Testis (tissue), 2 donors: Measurements from ENCODE around the gene RNASE1.

ENCODE experiments used
- POLR2A ChIP-seq: fragments of 450-650 bp; IDR thresholded peaks from one replicate; pipeline ENCODE4 v1.6.1; 2017; ENCODE audit warnings: antibody characterized with exemption, mild to moderate bottlenecking, moderate library complexity
- TF ChIP-seq, protein P1 (sequence below), 3 experiments: fragments of 450-650 bp in 2 of 3; fragments of 200-600 bp in 1 of 3; sonication (generic) in 1 of 3; IDR thresholded peaks; one replicate each; pipeline ENCODE4 v1.5.1; 2016 to 2019; ENCODE audit warnings: antibody characterized with exemption in 3 of 3, mild to moderate bottlenecking in 2 of 3, moderate library complexity in 1 of 3

DNA sequence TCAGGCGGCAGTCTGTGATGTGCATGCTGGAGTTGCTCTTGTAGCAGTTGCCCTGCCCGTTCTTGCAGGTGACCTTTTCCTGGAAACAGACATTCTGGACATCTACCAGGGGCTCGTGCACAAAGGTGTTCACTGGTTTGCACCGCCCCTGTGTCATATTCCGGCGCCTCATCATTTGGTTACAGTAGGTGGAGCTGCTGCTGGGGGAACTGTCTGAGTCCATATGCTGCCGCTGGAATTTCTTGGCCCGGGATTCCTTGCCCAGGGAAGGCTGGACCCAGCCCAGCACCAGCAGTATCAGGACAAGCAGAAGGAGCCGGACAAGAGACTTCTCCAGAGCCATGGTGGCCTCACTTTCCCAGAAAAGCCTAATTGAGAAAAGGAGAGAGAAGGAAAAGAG lies 918 bp downstream of the RNASE1 start:
- TF ChIP-seq POLR2A, result no peak
- TF ChIP-seq, protein P1, sequence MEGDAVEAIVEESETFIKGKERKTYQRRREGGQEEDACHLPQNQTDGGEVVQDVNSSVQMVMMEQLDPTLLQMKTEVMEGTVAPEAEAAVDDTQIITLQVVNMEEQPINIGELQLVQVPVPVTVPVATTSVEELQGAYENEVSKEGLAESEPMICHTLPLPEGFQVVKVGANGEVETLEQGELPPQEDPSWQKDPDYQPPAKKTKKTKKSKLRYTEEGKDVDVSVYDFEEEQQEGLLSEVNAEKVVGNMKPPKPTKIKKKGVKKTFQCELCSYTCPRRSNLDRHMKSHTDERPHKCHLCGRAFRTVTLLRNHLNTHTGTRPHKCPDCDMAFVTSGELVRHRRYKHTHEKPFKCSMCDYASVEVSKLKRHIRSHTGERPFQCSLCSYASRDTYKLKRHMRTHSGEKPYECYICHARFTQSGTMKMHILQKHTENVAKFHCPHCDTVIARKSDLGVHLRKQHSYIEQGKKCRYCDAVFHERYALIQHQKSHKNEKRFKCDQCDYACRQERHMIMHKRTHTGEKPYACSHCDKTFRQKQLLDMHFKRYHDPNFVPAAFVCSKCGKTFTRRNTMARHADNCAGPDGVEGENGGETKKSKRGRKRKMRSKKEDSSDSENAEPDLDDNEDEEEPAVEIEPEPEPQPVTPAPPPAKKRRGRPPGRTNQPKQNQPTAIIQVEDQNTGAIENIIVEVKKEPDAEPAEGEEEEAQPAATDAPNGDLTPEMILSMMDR (IDR thresholded peaks at IDR 0.05), result no peak
